ENCODE data around the gene PRR16.

DNA sequence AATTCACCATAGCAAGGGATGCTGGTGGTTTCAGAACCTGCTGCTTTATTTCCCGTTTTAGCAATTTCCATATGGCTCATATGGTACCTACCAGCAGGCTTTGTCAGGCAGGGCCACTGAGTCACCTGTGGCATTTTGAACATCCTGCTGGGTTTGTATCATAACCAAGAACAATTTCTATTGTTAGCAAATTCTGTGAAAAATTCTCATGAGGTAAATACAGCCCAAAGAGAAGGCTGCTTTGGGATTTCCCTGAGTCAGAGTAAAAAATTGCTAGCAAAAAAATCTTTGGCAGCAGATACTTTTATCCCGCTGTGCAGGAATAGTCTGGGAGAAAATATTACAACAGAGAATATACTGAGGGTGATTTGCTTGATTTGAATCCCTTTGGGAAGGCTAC lies 52.7 kb downstream of the PRR16 start:
- TF ChIP-seq, protein P1, sequence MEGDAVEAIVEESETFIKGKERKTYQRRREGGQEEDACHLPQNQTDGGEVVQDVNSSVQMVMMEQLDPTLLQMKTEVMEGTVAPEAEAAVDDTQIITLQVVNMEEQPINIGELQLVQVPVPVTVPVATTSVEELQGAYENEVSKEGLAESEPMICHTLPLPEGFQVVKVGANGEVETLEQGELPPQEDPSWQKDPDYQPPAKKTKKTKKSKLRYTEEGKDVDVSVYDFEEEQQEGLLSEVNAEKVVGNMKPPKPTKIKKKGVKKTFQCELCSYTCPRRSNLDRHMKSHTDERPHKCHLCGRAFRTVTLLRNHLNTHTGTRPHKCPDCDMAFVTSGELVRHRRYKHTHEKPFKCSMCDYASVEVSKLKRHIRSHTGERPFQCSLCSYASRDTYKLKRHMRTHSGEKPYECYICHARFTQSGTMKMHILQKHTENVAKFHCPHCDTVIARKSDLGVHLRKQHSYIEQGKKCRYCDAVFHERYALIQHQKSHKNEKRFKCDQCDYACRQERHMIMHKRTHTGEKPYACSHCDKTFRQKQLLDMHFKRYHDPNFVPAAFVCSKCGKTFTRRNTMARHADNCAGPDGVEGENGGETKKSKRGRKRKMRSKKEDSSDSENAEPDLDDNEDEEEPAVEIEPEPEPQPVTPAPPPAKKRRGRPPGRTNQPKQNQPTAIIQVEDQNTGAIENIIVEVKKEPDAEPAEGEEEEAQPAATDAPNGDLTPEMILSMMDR (conservative IDR thresholded peaks at IDR 0.05; ENCODE audit: low read depth, low read length), result no peak
- TF ChIP-seq EZH2 (IDR thresholded peaks at IDR 0.05; ENCODE audit: borderline replicate concordance, low read depth, low read length, poor library complexity, severe bottlenecking), result no peak
